Smooth muscle cell (in vitro differentiated cells): ENCODE data around the gene SLC8A3. TPM values are rescaled to one million over a fixed set of nuclear protein-coding genes. Genes with fewer than 3 reads are reported as not detected.

Experiments used
- DNase-seq: peaks from one replicate; lab custom pipeline; 2025; ENCODE audit not compliant: unreplicated experiment; lab: John Stamatoyannopoulos, UW
- H2AFZ ChIP-seq: fragments of 200-600 bp; sonication (generic); 2 replicates; pipeline ENCODE4 v1.6.0; 2016; ENCODE audit warnings: antibody characterized with exemption, low read depth, mild to moderate bottlenecking
- H3F3A ChIP-seq: fragments of 200-600 bp; sonication (generic); 2 replicates; pipeline ENCODE4 v1.6.0; 2017; ENCODE audit warnings: antibody characterized with exemption, low read depth
- H3K27ac ChIP-seq: fragments of 200-600 bp; sonication (generic); 2 replicates; pipeline ENCODE4 v1.5.1; 2016; ENCODE audit warnings: low read depth, mild to moderate bottlenecking
- H3K27me3 ChIP-seq: fragments of 200-600 bp; sonication (generic); 2 replicates; pipeline ENCODE4 v1.6.1; 2016; ENCODE audit warnings: low read depth, mild to moderate bottlenecking
- H3K36me3 ChIP-seq: fragments of 200-600 bp; sonication (generic); 2 replicates; pipeline ENCODE4 v1.5.1; 2016; ENCODE audit warnings: low read depth
- H3K4me1 ChIP-seq: fragments of 200-600 bp; sonication (generic); 2 replicates; pipeline ENCODE4 v1.5.1; 2016; ENCODE audit warnings: low read depth
- H3K4me2 ChIP-seq: fragments of 200-600 bp; sonication (generic); 2 replicates; pipeline ENCODE4 v1.6.0; 2016; ENCODE audit warnings: mild to moderate bottlenecking
- H3K4me3 ChIP-seq: fragments of 200-600 bp; sonication (generic); 2 replicates; pipeline ENCODE4 v1.5.1; 2016; ENCODE audit warnings: mild to moderate bottlenecking
- H3K79me2 ChIP-seq: fragments of 200-600 bp; sonication (generic); 2 replicates; pipeline ENCODE4 v1.6.0; 2016; ENCODE audit warnings: low read depth, mild to moderate bottlenecking
- H3K9ac ChIP-seq: fragments of 200-600 bp; sonication (generic); 2 replicates; pipeline ENCODE4 v1.6.0; 2016; ENCODE audit warnings: low read depth
- H3K9me3 ChIP-seq: fragments of 200-600 bp; sonication (generic); replicated peaks from 2 replicates; pipeline ENCODE4 v1.5.1; 2016; ENCODE audit warnings: low read depth
- H4K20me1 ChIP-seq: fragments of 200-600 bp; sonication (generic); 2 replicates; pipeline ENCODE4 v1.6.0; 2016; ENCODE audit warnings: low read depth
- CTCF ChIP-seq: fragments of 200-600 bp; sonication (generic); IDR thresholded peaks from 2 replicates; pipeline ENCODE4 v1.5.1; 2017; ENCODE audit warnings: borderline replicate concordance, mild to moderate bottlenecking, antibody characterized with exemption; ENCODE audit not compliant: insufficient read depth, poor library complexity, severe bottlenecking
- WGBS: methylation state at CpG from one replicate; pipeline ENCODE4 v1.1.7; 2016; ENCODE audit warnings: low lambda C conversion rate; 5-methylcytosine and 5-hydroxymethylcytosine counted together
- polyA plus RNA-seq: library from polyadenylated mRNA; unstranded; fragments of >200 nt; fragmentation: Nextera tagmentation; extraction: Ambion mirVana; gene quantifications from 2 replicates; pipeline ENCODE4 v1.2.1, GENCODE V29; 2016
- total RNA-seq: library from RNA; depleted of rRNA; stranded (reverse); fragments of >200 nt; gene quantifications from 2 replicates; pipeline ENCODE4 v1.2.3, GENCODE V29; 2014

SLC8A3 gene
- total and polyA plus RNA-seq, 2 experiments from 2014 or later: not detected

DNA sequence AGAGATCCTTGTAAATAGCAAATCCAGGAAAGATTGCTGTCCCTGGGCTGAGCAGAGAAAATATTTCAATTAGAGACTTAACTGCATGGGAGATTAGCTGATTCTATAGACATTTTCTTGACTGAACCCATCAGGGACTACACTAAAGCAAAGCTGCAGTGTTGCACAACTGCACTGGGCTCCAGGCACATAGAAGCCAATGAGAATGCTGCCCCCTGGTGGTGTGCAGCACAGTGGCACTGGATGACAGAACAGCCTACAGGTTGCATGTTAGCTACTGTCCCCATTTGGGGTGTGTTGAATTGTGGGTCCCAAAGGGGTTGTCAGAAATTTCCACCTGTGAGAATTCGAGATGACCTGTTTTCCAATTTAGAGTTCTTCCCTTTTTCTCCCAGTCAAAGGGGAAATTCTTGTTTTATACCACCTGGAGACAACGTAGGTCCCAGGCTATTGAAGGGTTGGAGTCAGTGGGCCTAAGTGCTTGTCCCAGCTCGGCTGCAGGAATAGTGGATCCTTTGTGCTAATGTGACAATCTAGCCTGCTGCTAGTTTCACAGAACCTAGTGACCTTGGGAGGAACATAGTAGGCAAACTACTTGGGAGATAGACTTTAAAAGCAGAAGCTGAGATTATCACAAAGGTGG is 114.7 kb downstream of the SLC8A3 start:
- no peaks in the 10 kb centered on the region for H3K9me3 ChIP-seq
- WGBS: 51% methylated on average over 3 of the region's 3 CpGs
- DNase-seq: no peak
- peaks cover 21% of the 10 kb centered on the region for H3K27me3 ChIP-seq
- H3K27ac ChIP-seq: no peak overlapping the region
- no peaks in the 10 kb centered on the region for H3F3A ChIP-seq
- H3K4me2 ChIP-seq: no peak overlapping the region
- H3K4me3 ChIP-seq: no peak overlapping the region
- no peaks in the 10 kb centered on the region for H3K79me2 ChIP-seq
- no peak overlapping the region for H2AFZ ChIP-seq
- no peaks in the 10 kb centered on the region for H3K36me3 ChIP-seq
- H4K20me1 ChIP-seq: no peaks in the 10 kb centered on the region
- no peaks in the 10 kb centered on the region for H3K4me1 ChIP-seq
- no peak overlapping the region for H3K9ac ChIP-seq
- peak; percentile 88 for TF ChIP-seq CTCF

DNA sequence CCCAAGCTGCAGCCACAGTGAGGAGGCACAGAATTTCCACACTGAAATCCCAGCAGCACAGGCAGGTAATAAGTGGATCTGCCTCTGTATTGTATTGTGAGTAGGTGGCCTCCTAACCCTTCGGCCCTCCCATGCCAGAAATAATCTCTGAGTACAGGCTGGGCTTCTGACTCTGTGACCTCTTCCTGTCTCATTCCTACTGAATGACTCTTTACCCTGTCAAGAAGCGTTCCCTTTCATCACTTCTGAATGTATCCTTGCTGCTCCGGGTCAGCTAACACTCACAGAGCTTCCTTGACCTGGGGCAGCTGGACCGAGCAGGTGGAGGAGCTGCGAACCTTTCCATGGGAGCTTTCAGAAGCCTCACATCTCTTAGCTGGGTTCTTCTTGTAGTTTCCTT is 119.6 kb downstream of the SLC8A3 start:
- peaks cover 17% of the 10 kb centered on the region for H3K27me3 ChIP-seq
- WGBS: 65% methylated on average over 5 of the region's 5 CpGs
- no peak for DNase-seq
- no peaks in the 10 kb centered on the region for H3K4me1 ChIP-seq
- H3K4me3 ChIP-seq: no peak overlapping the region
- no peak overlapping the region for H3K4me2 ChIP-seq
- no peaks in the 10 kb centered on the region for H3K79me2 ChIP-seq
- H3K9ac ChIP-seq: no peak overlapping the region
- no peaks in the 10 kb centered on the region for H3F3A ChIP-seq
- no peaks in the 10 kb centered on the region for H3K36me3 ChIP-seq
- no peaks in the 10 kb centered on the region for H4K20me1 ChIP-seq
- no peak for TF ChIP-seq CTCF
- no peak overlapping the region for H3K27ac ChIP-seq
- H3K9me3 ChIP-seq: no peaks in the 10 kb centered on the region
- H2AFZ ChIP-seq: no peak overlapping the region

- Histone ChIP-seq H3K4me2 (no peak overlapping the region), H3K9ac (no peak overlapping the region), H3K4me1 (no peaks in the 10 kb centered on the region), H3K36me3 (no peaks in the 10 kb centered on the region), H3F3A (no peaks in the 10 kb centered on the region), H4K20me1 (no peaks in the 10 kb centered on the region), H2AFZ (no peak overlapping the region), H3K27ac (no peak overlapping the region), H3K79me2 (no peaks in the 10 kb centered on the region), H3K4me3 (no peak overlapping the region), H3K27me3 (peaks cover 17% of the 10 kb centered on the region), H3K9me3 (no peaks in the 10 kb centered on the region)
- whole genome bisulfite sequencing: 93% methylated on average over 5 of the region's 5 CpGs
- no peak for DNase-seq
- TF ChIP-seq CTCF: no peak
Measured at GRCh38 chr14:70067810-70068209, 120.9 kb downstream of the SLC8A3 start.
